ENCODE measurements around the gene EPHB1. TPM values are rescaled to one million over a fixed set of nuclear protein-coding genes. Genes with fewer than 3 reads are reported as not detected.

EPHB1 gene
- total and polyA plus RNA-seq, 8 donors: 0.02 to 1.4 (median 0.43) TPM

DNA sequence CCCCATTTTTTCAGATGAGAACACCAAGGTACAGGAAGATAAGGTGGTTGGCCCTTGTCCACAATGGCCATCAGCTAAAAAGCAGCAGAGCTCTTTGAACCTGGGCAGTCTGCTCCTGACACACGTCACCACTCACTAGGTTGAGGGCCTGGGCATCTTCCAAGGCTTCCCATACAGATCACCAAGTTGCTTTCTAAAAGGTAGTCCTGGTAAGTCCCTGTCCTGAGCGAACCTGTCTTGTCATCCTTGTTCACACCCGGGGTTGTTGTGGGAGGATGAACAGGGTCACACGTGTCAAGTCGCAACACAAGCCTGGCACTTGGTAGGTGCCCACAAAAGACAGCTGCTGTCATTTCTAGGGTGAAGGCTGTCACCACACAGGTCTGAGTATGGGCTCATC lies 260.4 kb downstream of the EPHB1 start:
- Histone ChIP-seq H3K4me3 (no peak overlapping the region), H3K27ac (no peak overlapping the region), H3K9me3 (no peaks in the 10 kb centered on the region), H3K36me3 (no peaks in the 10 kb centered on the region), H3K4me1 (no peaks in the 10 kb centered on the region), H3K27me3 (no peaks in the 10 kb centered on the region)
- intact Hi-C loops (cut with DNase I): no loop called here
- ATAC-seq: no peak
- no peak for FAIRE-seq
- no peak for TF ChIP-seq CTCF (IDR thresholded peaks at IDR 0.05)
- WGBS, 2 donors: 57 to 63% methylated on average over 5 of the region's 5 CpGs
- DNase-seq: no peak

DNA sequence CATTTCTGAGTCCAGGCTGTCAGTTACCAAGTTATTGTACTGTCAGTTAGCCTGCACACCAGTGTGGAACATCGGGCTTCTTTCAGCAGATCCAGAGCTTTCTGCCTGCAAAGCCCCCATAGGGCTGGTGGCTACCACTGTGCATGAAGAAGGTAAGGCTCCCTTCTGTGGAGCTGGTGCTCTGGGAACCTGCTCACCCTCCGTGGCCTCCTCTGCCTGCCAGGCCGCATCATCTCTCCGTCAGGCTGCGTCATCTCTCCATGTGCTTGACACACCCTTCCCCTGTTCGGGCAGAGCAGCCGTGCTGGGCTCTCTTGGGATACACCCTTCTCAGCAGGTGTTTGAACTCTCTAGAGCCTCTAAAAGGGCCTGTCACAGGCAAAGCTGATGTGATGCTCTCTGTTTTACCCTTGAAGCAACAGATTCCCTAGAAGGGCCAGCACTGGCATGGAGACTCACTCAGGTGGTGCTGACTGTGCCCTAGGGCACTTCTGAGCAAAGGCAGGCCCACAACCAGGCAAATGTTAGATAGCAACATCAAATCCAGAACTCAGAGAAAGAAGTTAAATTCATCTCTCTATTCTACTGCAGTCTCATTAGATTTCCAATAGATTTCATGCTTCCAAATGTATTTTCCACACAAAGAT lies 261.1 kb downstream of the EPHB1 start:
- intact Hi-C loops (cut with DNase I): no loop called here
- Histone ChIP-seq H3K27me3 (no peaks in the 10 kb centered on the region), H3K4me3 (no peak overlapping the region), H3K4me1 (no peaks in the 10 kb centered on the region), H3K9me3 (no peaks in the 10 kb centered on the region), H3K36me3 (no peaks in the 10 kb centered on the region), H3K27ac (no peak overlapping the region)
- DNase-seq (no peak), FAIRE-seq (no peak), ATAC-seq (no peak)
- WGBS, 2 donors: 65 to 68% methylated on average over 7 of the region's 7 CpGs
- no peak for TF ChIP-seq CTCF (IDR thresholded peaks at IDR 0.05)

- DNase-seq (no peak), FAIRE-seq (no peak), ATAC-seq (no peak)
- Histone ChIP-seq H3K4me3 (no peak overlapping the region), H3K4me1 (no peaks in the 10 kb centered on the region), H3K36me3 (no peaks in the 10 kb centered on the region), H3K27me3 (no peaks in the 10 kb centered on the region), H3K27ac (no peak overlapping the region), H3K9me3 (no peaks in the 10 kb centered on the region)
- TF ChIP-seq CTCF (IDR thresholded peaks at IDR 0.05): no peak
- intact Hi-C loops (cut with DNase I): no loop called here
- 60 to 71% methylated on average over 6 of the region's 6 CpGs for WGBS, 2 donors
Measured at GRCh38 chr3:135056733-135057310, 261.8 kb downstream of the EPHB1 start.

GRCh38 chr3:135057996-135058395 lies 262.9 kb downstream of the EPHB1 start:
- H3K27ac ChIP-seq: no peak overlapping the region

More at GRCh38 chr3:135057996-135058395, 262.9 kb downstream of the EPHB1 start:
- H3K4me3 ChIP-seq: no peak overlapping the region
- no peaks in the 10 kb centered on the region for H3K9me3 ChIP-seq
- TF ChIP-seq CTCF (IDR thresholded peaks at IDR 0.05): no peak
- no peak for ATAC-seq
- H3K36me3 ChIP-seq: no peaks in the 10 kb centered on the region
- H3K27me3 ChIP-seq: no peaks in the 10 kb centered on the region
- FAIRE-seq: no peak
- H3K4me1 ChIP-seq: no peaks in the 10 kb centered on the region
- no peak for DNase-seq
- WGBS, 2 donors: 78 to 82% methylated on average over 5 of the region's 5 CpGs
- intact Hi-C loops (cut with DNase I): no loop called here
